Smooth muscle cell of the brain vasculature (primary cell): ENCODE data around the gene DAPK1.
"Not testable (repeated sequence)": the region's sequence is repeated elsewhere in the genome, so short reads cannot be mapped to it uniquely, and the experiment has no call there.

Experiments used
- DNase-seq: peaks from one replicate; pipeline ENCODE4 v3.0.0-alpha.2; 2012; ENCODE audit warnings: low read depth, low spot score

The DAPK1 gene

DNA sequence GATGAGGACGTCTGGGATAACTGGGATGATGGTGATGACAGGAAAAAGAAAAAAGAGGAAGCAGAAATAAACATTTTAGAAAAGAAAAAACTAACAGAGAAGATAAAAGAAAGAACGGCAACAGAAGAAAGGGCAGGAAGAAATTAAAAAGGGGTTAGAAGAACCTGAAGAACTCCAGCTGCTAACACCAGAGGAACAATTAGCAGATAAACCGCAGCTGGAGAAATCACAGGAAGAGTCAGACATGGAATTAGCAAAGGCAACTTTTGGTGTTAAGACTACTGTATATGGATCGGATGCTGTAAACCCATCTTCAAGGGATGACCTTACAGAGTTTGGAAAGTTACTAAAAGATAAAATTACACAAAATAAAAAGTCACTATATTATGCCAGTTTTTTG is 243.7 kb downstream of the DAPK1 start:
- no peak for DNase-seq

GRCh38 chr9:87741891-87742290 is 244.2 kb downstream of the DAPK1 start:
- DNase-seq = no peak

DNA sequence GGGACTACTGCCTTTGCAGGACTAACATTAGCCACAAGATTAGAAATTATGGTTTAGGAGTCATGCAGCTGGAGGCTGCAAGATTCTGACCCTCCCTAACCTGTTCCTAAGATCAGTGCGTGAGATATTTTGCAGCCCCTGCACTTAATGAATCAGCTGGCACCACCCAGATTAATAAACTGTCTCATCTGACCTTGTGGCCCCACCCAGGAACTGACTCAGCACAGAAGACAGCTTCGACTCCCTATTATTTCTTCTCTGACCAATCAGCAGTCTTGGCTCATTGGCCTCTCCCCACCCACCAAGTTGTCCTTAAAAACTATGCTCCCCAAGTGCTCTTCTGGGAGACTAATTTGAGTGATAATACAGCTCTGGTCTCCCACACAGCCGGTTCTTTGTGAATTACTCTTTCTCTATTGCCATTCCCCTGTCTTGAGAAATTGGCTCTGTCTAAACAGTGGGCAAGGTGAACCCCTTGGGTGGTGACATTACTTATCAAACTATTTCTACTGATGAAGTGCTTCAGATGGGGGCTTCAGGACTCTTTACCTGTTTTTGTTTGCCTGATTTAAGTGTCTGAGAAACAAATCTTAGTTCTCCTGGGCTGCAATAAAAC is 245.3 kb downstream of the DAPK1 start:
- no peak for DNase-seq

GRCh38 chr9:87744247-87744646 is 246.6 kb downstream of the DAPK1 start:
- DNase-seq = not testable (repeated sequence)

- no peak for DNase-seq
Observed at GRCh38 chr9:87746186-87746585, 248.5 kb downstream of the DAPK1 start.

- DNase-seq = no peak
Observed at GRCh38 chr9:87748881-87749280, 251.2 kb downstream of the DAPK1 start.

DNA sequence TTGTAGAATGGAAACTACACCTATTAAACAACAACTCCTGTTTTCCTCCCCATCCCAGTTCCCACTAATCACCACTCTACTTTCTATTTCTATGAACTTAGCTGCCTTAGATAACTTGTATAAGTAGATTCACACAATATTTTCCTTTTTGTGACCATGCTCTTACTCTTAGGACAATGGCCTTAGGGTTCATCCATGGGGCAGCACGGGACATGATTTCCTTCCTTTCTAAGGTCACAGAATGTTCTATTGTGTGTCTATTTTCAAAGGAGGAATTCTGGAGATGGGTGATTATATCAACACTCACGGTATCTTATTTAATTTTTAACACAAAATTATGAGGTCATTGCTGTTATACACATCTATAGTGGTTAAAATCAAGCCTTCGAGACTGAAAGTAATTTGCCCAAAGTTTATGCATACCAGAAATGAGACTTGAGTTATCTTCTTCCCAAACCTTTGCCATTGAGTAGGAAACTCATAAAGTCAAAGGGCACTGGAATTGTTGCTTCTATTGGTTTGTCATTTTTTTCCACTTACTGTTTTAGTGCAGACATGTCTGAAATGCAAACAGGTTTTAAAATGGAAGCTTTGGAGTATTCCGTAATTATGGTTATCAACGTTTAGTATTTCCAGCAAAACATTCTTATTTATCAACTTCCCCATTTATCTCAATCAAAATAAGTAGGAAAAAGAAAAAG is 251.8 kb downstream of the DAPK1 start:
- no peak for DNase-seq

DNA sequence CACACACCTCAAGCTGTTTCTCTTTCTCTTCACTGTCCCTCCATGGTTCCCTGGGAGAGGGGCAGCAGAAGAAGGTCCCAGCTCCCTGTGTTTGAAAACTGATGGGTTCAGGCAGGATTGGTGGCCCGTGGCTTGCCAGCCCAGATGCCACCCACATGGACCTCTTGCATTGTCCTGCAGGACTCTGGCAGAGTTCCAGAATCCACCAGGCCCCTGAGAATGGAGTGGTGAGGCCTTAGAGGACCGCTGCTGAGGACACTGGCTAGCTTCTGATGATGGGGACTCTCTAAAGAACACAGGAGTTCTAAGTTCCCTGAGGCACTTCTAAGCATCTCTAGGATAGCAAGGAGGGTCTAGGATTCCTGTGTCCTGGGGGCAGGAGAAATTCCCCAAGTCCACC is 253.1 kb downstream of the DAPK1 start:
- no peak for DNase-seq

- no peak for DNase-seq
Observed at GRCh38 chr9:87751423-87751822, 253.8 kb downstream of the DAPK1 start.

DNA sequence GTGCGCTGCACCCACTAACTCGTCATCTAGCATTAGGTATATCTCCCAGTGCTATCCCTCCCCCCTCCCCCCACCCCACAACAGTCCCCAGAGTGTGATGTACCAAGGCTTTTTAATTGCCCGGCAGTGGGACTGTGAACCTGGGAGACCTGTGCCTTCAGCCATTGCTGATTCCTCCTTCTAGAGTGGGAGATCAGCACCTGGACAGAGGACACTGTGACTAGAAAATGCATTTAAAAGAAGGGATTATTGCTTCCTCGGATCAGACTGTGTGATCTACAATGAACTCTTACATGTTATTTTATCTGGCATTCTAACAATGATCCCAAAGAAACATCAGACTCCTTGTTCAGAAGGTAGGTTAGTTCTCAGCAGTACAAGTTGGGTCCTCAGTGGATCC is 254.2 kb downstream of the DAPK1 start:
- no peak for DNase-seq

DNA sequence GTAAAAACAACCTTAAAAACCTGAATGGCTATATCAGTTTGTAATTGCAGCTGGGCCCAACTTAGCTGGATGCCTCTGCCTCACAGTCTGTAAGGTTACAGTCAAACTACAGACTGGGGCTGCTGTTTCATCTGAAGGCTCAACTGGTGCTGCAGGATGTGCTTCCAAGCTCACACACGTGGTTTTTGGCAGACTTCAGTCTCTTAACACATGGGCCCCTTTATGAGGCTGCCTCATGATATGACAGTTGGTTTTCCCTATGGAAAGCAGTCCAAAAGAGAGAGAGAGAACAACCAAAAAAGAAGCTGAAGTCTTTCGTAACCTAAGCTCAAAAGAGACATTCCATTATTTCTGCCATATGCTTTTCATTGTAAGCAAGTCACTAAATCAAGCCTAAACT is 255.6 kb downstream of the DAPK1 start:
- no peak for DNase-seq
